Smooth muscle cell (in vitro differentiated cells): ENCODE data around the gene GPAT3. TPM values are rescaled to one million over a fixed set of nuclear protein-coding genes. Genes with fewer than 3 reads are reported as not detected.

Source experiments
- DNase-seq: peaks from one replicate; lab custom pipeline; 2025; ENCODE audit not compliant: unreplicated experiment; lab: John Stamatoyannopoulos, UW
- H2AFZ ChIP-seq: fragments of 200-600 bp; sonication (generic); 2 replicates; pipeline ENCODE4 v1.6.0; 2016; ENCODE audit warnings: antibody characterized with exemption, low read depth, mild to moderate bottlenecking
- H3F3A ChIP-seq: fragments of 200-600 bp; sonication (generic); 2 replicates; pipeline ENCODE4 v1.6.0; 2017; ENCODE audit warnings: antibody characterized with exemption, low read depth
- H3K27ac ChIP-seq: fragments of 200-600 bp; sonication (generic); 2 replicates; pipeline ENCODE4 v1.5.1; 2016; ENCODE audit warnings: low read depth, mild to moderate bottlenecking
- H3K27me3 ChIP-seq: fragments of 200-600 bp; sonication (generic); 2 replicates; pipeline ENCODE4 v1.6.1; 2016; ENCODE audit warnings: low read depth, mild to moderate bottlenecking
- H3K36me3 ChIP-seq: fragments of 200-600 bp; sonication (generic); 2 replicates; pipeline ENCODE4 v1.5.1; 2016; ENCODE audit warnings: low read depth
- H3K4me1 ChIP-seq: fragments of 200-600 bp; sonication (generic); 2 replicates; pipeline ENCODE4 v1.5.1; 2016; ENCODE audit warnings: low read depth
- H3K4me2 ChIP-seq: fragments of 200-600 bp; sonication (generic); 2 replicates; pipeline ENCODE4 v1.6.0; 2016; ENCODE audit warnings: mild to moderate bottlenecking
- H3K4me3 ChIP-seq: fragments of 200-600 bp; sonication (generic); 2 replicates; pipeline ENCODE4 v1.5.1; 2016; ENCODE audit warnings: mild to moderate bottlenecking
- H3K79me2 ChIP-seq: fragments of 200-600 bp; sonication (generic); 2 replicates; pipeline ENCODE4 v1.6.0; 2016; ENCODE audit warnings: low read depth, mild to moderate bottlenecking
- H3K9ac ChIP-seq: fragments of 200-600 bp; sonication (generic); 2 replicates; pipeline ENCODE4 v1.6.0; 2016; ENCODE audit warnings: low read depth
- H3K9me3 ChIP-seq: fragments of 200-600 bp; sonication (generic); replicated peaks from 2 replicates; pipeline ENCODE4 v1.5.1; 2016; ENCODE audit warnings: low read depth
- H4K20me1 ChIP-seq: fragments of 200-600 bp; sonication (generic); 2 replicates; pipeline ENCODE4 v1.6.0; 2016; ENCODE audit warnings: low read depth
- WGBS: methylation state at CpG from one replicate; pipeline ENCODE4 v1.1.7; 2016; ENCODE audit warnings: low lambda C conversion rate; 5-methylcytosine and 5-hydroxymethylcytosine counted together
- polyA plus RNA-seq: library from polyadenylated mRNA; unstranded; fragments of >200 nt; fragmentation: Nextera tagmentation; extraction: Ambion mirVana; gene quantifications from 2 replicates; pipeline ENCODE4 v1.2.1, GENCODE V29; 2016
- total RNA-seq: library from RNA; depleted of rRNA; stranded (reverse); fragments of >200 nt; gene quantifications from 2 replicates; pipeline ENCODE4 v1.2.3, GENCODE V29; 2014
- TF ChIP-seq, protein P1 (sequence below): fragments of 200-600 bp; sonication (generic); IDR thresholded peaks from 2 replicates; pipeline ENCODE4 v1.5.1; 2017; ENCODE audit warnings: borderline replicate concordance, mild to moderate bottlenecking, antibody characterized with exemption; ENCODE audit not compliant: insufficient read depth, poor library complexity, severe bottlenecking

GPAT3 gene
- total and polyA plus RNA-seq, 2 experiments from 2014 or later: 0.27 to 0.67 TPM

DNA sequence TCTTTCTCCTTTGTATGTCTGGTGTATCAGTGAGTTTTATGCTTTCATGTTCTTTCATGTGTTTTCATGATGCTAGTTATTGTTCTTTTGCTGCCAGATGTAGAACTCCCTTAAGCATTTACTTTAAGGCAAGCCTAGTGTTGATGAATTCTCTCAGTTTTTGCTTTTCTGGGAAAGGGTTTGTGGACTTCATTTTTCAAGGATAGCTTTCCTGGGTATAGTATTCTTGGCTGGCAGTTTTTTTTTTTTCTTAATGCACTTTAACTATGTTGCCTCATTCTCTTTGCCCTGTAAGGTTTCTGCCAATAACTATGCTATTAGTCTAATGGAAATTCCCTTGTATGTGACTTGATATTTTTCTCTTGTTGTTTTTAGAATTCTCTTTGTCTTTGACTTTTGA lies 77.1 kb downstream of the GPAT3 start:
- Histone ChIP-seq H3F3A (no peaks in the 10 kb centered on the region), H3K27me3 (no peaks in the 10 kb centered on the region), H3K27ac (no peak overlapping the region), H3K4me2 (no peak overlapping the region), H3K36me3 (no peaks in the 10 kb centered on the region), H3K4me1 (no peaks in the 10 kb centered on the region), H3K9me3 (peaks cover 8% of the 10 kb centered on the region), H3K79me2 (no peaks in the 10 kb centered on the region), H3K9ac (no peak overlapping the region), H4K20me1 (no peaks in the 10 kb centered on the region), H2AFZ (no peak overlapping the region), H3K4me3 (no peak overlapping the region)
- no peak for DNase-seq
- TF ChIP-seq, protein P1, sequence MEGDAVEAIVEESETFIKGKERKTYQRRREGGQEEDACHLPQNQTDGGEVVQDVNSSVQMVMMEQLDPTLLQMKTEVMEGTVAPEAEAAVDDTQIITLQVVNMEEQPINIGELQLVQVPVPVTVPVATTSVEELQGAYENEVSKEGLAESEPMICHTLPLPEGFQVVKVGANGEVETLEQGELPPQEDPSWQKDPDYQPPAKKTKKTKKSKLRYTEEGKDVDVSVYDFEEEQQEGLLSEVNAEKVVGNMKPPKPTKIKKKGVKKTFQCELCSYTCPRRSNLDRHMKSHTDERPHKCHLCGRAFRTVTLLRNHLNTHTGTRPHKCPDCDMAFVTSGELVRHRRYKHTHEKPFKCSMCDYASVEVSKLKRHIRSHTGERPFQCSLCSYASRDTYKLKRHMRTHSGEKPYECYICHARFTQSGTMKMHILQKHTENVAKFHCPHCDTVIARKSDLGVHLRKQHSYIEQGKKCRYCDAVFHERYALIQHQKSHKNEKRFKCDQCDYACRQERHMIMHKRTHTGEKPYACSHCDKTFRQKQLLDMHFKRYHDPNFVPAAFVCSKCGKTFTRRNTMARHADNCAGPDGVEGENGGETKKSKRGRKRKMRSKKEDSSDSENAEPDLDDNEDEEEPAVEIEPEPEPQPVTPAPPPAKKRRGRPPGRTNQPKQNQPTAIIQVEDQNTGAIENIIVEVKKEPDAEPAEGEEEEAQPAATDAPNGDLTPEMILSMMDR: no peak

DNA sequence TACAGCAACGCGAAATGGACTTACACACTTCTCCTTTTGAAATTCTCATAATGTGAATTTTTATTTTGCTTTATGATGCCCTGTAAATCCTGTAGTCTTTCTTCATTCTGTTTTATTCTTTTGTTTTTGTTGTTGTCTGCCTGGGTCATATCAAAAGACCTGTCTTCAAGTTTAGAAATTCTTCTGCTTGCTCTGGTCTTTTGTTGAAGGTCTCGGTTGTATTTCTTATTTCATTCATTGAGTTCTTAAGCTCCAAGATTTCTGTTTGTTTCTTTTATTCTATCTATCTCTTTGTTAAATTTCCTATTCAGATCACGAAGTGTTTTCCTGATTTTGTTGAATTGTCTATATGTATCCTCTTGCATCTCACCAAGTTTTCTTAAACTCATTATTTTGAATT lies 78.1 kb downstream of the GPAT3 start:
- TF ChIP-seq, protein P1: no peak
- WGBS: 93% methylated on average over 4 of the region's 4 CpGs

GRCh38 chr4:83616252-83616651 lies 80.3 kb downstream of the GPAT3 start:
- no peak for DNase-seq
- Histone ChIP-seq H3K9me3 (no peaks in the 10 kb centered on the region), H3K4me2 (no peak overlapping the region), H3K27me3 (no peaks in the 10 kb centered on the region), H3F3A (no peaks in the 10 kb centered on the region), H3K27ac (no peak overlapping the region), H3K36me3 (no peaks in the 10 kb centered on the region), H3K4me1 (no peaks in the 10 kb centered on the region), H4K20me1 (no peaks in the 10 kb centered on the region), H3K9ac (no peak overlapping the region), H2AFZ (no peak overlapping the region), H3K4me3 (no peak overlapping the region), H3K79me2 (no peaks in the 10 kb centered on the region)
- WGBS: 0% methylated on average over 1 of the region's 1 CpG
- TF ChIP-seq, protein P1: no peak

More for the DNA sequence above, 78.1 kb downstream of the GPAT3 start:
- no peak overlapping the region for H2AFZ ChIP-seq
- H3K27ac ChIP-seq: no peak overlapping the region
- H3K4me2 ChIP-seq: no peak overlapping the region
- H3K79me2 ChIP-seq: no peaks in the 10 kb centered on the region
- no peak for DNase-seq
- H3K4me3 ChIP-seq: no peak overlapping the region
- peaks cover 8% of the 10 kb centered on the region for H3K9me3 ChIP-seq
- no peaks in the 10 kb centered on the region for H3K27me3 ChIP-seq
- H4K20me1 ChIP-seq: no peaks in the 10 kb centered on the region
- H3F3A ChIP-seq: no peaks in the 10 kb centered on the region
- H3K36me3 ChIP-seq: no peaks in the 10 kb centered on the region
- H3K9ac ChIP-seq: no peak overlapping the region
- no peaks in the 10 kb centered on the region for H3K4me1 ChIP-seq

DNA sequence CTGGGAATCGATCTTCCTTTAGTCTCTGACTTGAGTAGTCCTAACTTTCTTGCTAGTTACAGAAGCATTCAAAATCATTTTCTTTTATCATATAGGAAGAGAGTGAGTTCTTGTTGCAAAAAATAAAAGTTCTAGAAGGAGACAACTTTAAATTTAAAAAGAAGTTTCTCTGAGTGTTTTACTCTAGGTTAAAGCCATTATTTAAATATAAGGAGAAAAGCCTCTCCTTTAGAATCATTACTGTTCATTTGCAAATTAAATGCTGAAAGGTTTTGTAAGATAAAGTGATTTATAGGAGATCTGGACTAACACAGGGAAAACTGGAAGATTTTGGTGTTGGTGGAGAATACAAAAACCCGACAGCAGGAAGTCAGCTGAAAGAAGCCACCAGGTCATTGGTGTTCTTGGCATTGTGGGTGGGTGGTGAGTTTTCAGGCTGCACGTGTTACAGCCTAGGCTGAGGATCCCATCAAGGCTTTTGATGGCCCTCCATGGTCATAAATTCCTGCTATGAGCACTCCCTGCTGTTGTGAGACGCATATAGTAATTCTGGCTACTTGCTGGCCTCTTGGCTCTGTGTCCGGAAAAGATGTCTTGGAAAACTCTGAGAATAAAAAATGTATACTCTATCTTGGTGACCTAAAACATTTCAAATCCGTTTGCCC lies 81.6 kb downstream of the GPAT3 start:
- Histone ChIP-seq H3K27ac (no peak overlapping the region), H2AFZ (no peak overlapping the region)

More for the DNA sequence above, 81.6 kb downstream of the GPAT3 start:
- Histone ChIP-seq H3F3A (no peaks in the 10 kb centered on the region), H3K9me3 (no peaks in the 10 kb centered on the region), H4K20me1 (no peaks in the 10 kb centered on the region), H3K4me2 (no peak overlapping the region), H3K27me3 (no peaks in the 10 kb centered on the region), H3K4me1 (no peaks in the 10 kb centered on the region), H3K9ac (no peak overlapping the region), H3K36me3 (no peaks in the 10 kb centered on the region), H3K4me3 (no peak overlapping the region), H3K79me2 (no peaks in the 10 kb centered on the region)
- 74% methylated on average over 6 of the region's 6 CpGs for WGBS
- TF ChIP-seq, protein P1: no peak
- no peak for DNase-seq
